Coronary artery (tissue), 2 donors: ENCODE measurements around the gene CRKL.

Experiments used
- DNase-seq: peaks from one replicate; pipeline ENCODE4 v3.0.0-alpha.2; 2017; ENCODE audit warnings: low spot score
- H3K27ac ChIP-seq, 2 donors: fragments of 200-600 bp; sonication (generic); one replicate each; pipeline ENCODE4 v1.5.1; 2016 to 2019
- H3K4me3 ChIP-seq: fragments of 200-600 bp; sonication (generic); 2 replicates; pipeline ENCODE4 v1.5.1; 2016; ENCODE audit warnings: mild to moderate bottlenecking, moderate library complexity
- CTCF ChIP-seq: fragments of 200-600 bp; sonication (generic); IDR thresholded peaks from one replicate; pipeline ENCODE4 v1.5.1; 2019; ENCODE audit warnings: antibody characterized with exemption

Gene CRKL

GRCh38 chr22:20956258-20957101 lies 39.3 kb downstream of the CRKL start:
- DNase-seq, result no peak
- Histone ChIP-seq H3K4me3 (peak overlapping the region; percentile 68), H3K27ac (no peak overlapping the region)
- TF ChIP-seq CTCF, result no peak

GRCh38 chr22:20957102-20957682 lies 40.0 kb downstream of the CRKL start:
- Histone ChIP-seq H3K4me3 (peak overlapping the region; percentile 68), H3K27ac (peak overlapping the region in 1 of 2 donors; percentile 43)
- TF ChIP-seq CTCF, result no peak
- DNase-seq, result no peak

- H3K27ac ChIP-seq, result peak overlapping the region in 1 of 2 donors; percentile 43
- TF ChIP-seq CTCF, result no peak
- DNase-seq, result no peak
- peak overlapping the region; percentile 68 for H3K4me3 ChIP-seq
Measured at GRCh38 chr22:20957683-20958431, 40.6 kb downstream of the CRKL start.

- Histone ChIP-seq H3K4me3 (no peak overlapping the region), H3K27ac (no peak overlapping the region)
- TF ChIP-seq CTCF, result no peak
- DNase-seq, result no peak
Measured at GRCh38 chr22:20959578-20960461, 42.6 kb downstream of the CRKL start.

- no peak overlapping the region for H3K4me3 ChIP-seq
- no peak overlapping the region for H3K27ac ChIP-seq
- no peak for DNase-seq
- TF ChIP-seq CTCF, result no peak
Measured at GRCh38 chr22:20960609-20961008, 43.4 kb downstream of the CRKL start.

GRCh38 chr22:20962491-20962945 lies 45.3 kb downstream of the CRKL start:
- no peak for DNase-seq
- Histone ChIP-seq H3K27ac (no peak overlapping the region), H3K4me3 (no peak overlapping the region)
- TF ChIP-seq CTCF, result no peak
